Right renal pelvis (tissue), 4 donors: ENCODE results near the gene OXA1L. TPM values are rescaled to one million over a fixed set of nuclear protein-coding genes. Genes with fewer than 3 reads are reported as not detected.
"Not testable (repeated sequence)": the region's sequence is repeated elsewhere in the genome, so short reads cannot be mapped to it uniquely, and the experiment has no call there.

Experiments used
- DNase-seq, 4 donors: peaks; one replicate each; pipeline ENCODE4 v3.0.0-alpha.2; 2013; ENCODE audit warnings: low read depth in 4 of 4, low spot score in 3 of 4, missing footprints in 1 of 4
- polyA plus RNA-seq, 4 donors: library from polyadenylated mRNA; unstranded; fragments of 120-200 nt; gene quantifications; one replicate each; pipeline ENCODE4 v1.2.1, GENCODE V29; 2013; ENCODE audit not compliant: insufficient read length in 4 of 4

OXA1L gene
- polyA plus RNA-seq, 4 donors, result 131 to 150 (median 139) TPM

DNA sequence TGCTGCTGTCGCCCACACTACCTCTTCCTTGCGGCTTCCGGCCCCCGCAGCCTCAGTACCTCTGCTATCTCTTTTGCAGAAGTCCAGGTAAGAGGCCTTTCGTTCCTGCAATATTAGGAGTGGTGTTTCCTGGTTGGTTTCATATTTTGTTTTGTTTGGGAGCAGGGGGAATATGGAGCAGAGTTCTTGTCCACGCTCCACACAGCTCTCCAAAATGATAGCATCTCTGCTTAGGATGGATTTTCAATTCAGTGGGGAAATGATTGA lies 768 bp downstream of the OXA1L start:
- no peak for DNase-seq

DNA sequence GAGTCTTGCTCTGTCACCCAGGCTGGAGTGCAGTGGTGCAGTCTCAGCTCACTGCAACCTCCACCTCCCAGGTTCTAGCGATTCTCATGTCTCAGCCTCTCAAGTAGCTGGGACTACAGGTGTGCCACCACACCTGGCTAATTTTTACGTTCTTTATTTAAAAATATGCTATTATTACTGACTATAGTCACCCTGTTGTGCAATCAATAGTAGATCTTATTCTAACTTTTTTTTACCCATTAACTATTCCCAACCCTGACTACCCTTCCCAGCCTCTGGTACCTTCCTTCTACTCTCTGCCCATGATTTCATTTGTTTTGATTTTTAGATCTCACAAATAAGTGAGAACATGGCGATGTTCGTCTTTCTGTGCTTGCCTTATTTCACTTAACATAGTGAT lies 2.5 kb downstream of the OXA1L start:
- no peak for DNase-seq

DNA sequence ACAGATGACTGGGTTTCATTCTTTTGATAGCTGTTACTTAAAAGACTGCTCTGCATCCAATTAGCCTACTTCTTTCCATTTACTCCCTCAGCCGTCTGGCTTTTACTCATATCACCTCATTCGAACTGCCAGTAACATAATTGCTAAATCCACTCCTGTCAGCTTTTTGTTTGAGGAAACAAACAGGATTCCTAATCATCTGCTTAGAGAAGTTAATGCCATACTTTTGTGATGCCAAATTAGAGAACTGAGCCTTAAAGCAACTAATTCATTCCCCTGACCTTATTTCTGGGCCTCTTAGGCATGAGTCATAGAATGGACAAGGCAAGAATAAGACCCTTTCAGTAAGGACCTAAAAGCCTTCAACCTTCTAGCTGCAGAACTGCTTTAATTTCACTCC lies 2.9 kb downstream of the OXA1L start:
- DNase-seq, result no peak

GRCh38 chr14:22770481-22771187 lies 4.1 kb downstream of the OXA1L start:
- no peak for DNase-seq

DNA sequence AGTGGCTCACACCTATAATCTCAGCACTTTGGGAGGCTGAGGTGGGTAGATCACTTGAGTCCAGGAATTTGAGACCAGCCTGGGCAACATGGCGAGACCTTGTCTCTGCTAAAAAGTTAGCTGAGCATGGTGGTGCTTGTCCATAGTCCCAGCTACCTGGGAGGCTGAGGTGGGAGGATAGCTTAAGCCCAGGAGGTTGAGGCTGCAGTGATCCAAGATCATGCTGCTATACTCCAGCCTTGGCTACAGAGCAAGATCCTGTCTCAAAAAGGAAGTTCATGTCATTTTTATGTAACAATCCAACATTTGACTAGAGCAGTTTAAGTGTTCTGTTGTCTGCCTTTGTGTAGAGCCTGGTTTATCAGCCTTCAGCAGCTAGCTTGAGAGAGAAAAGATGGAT lies 6.2 kb downstream of the OXA1L start:
- DNase-seq, result no peak

- DNase-seq, result no peak
Measured at GRCh38 chr14:22773162-22774010, 6.9 kb downstream of the OXA1L start.

- no peak for DNase-seq
Measured at GRCh38 chr14:22774011-22774706, 7.7 kb downstream of the OXA1L start.

- no peak for DNase-seq
Measured at GRCh38 chr14:22776215-22776614, 9.7 kb downstream of the OXA1L start.

GRCh38 chr14:22776849-22777248 lies 10.4 kb downstream of the OXA1L start:
- not testable (repeated sequence) for DNase-seq

- no peak for DNase-seq
Measured at GRCh38 chr14:22778084-22778483, 11.6 kb downstream of the OXA1L start.

DNA sequence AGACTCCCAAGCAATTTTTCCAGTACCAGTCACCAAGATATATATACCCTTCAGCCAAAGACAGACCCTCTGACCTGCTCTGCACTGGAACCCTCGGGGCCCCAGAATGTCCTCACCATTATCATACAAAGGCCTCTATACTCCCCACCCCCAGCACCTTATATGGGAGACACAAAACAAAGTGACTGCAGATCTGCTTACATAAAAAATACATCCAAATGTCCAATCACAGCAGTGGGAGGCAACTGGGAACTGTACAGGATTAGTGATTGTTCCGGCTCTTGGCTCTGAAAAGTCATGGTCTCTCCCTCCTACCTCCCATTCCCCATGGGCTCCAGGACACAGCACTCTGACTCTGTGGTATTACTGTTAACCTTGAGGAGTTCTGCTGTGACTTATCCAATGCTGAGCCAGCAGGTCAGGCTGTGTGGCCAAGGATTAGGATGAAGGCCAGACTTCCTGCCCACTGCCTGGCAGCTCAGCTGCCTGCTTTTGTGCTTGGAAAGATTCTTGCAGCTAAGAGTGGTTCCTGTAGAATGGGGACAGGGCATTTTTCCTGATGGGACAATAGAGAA lies 13.7 kb downstream of the OXA1L start:
- no peak for DNase-seq

DNA sequence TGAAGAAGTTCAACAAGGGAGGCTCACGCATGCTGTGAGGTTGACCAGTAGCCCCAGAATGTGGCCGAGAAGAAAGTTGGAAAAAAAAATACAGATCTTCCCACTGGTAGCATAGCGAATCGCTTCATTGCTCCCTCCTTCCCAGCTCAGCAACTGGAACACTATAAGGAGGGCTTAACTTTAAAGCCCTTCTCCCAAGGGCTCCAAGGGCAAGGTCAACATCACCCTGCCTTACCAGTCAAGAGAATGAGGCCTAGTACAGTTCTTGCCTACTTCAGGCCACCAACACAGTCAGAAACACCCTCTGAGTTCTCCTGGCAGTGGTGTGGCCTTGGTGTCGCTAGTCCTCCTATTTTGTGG lies 14.4 kb downstream of the OXA1L start:
- DNase-seq, result no peak

- no peak for DNase-seq
Measured at GRCh38 chr14:22781301-22781991, 15.0 kb downstream of the OXA1L start.

- DNase-seq, result no peak
Measured at GRCh38 chr14:22786685-22787084, 20.2 kb downstream of the OXA1L start.

DNA sequence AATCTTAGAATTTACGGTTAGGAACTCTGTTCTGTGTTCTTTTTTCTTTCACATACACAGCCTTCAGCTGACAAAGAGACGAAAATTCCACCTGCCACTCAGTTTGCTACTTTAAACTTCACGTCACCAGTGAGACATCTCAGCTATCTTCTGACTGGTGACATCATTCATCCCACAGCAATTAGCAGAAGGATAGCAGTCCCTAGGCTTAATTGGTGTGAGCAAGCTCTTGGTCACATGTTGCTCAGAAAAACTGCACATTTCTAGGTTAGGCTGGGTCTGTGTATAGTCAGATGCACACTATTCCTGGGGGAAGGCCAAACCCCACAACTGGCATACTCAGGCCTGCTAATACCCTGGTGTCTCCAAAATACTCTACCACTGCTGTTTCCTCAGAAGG lies 24.8 kb downstream of the OXA1L start:
- DNase-seq, result no peak

GRCh38 chr14:22792158-22792557 lies 25.7 kb downstream of the OXA1L start:
- no peak for DNase-seq

GRCh38 chr14:22793550-22793949 lies 27.1 kb downstream of the OXA1L start:
- not testable (repeated sequence) for DNase-seq

DNA sequence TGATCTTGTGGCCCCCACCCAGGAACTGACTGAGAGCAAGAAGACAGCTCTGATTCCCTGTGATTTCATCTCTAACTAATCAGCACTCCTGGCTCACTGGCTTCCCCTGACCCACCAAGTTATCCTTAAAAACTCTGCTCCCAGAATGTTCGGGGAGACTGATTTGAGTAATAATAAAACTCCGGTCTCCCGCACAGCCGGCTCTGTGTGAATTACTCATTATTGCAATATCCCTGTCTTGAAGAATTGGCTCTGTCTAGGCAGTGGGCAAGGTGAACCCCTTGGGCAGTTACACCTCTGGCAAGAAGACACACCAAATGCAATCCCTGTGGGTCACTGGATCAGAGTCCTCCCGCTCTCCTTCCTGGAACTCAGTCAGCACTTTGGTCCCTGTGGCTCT lies 27.5 kb downstream of the OXA1L start:
- no peak for DNase-seq

- no peak for DNase-seq
Measured at GRCh38 chr14:22794551-22794951, 28.1 kb downstream of the OXA1L start.

DNA sequence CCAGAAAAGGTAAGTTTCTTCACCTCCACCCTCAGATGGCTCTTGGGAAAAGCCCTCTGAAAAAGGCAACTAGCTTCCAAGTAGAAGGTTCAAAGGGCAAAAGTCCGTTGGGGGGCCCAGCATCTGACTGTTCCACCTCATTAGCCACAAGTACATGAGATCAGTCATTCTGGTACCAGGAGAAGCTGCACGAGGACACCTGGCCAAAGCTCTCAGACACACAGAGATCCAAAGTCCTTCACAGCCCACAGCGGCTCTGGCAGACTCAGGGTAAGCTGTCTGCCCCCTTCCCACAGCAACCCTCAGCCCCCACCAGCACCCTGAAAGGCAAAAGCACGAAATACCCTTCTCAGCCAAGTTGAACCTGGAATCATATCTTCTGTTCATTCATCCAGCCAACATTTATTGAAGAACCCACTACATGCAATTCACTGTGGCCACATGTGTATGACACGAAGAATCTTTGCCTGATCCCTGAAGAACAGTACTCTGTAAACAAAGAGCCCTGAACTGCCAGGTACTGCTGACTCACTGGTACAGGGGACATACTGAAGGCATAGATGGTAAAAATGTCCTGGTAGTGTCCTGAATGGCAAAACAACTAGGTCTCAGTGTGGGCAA lies 29.7 kb downstream of the OXA1L start:
- DNase-seq, result no peak
